Measurements from ENCODE around the gene NMNAT2. TPM values are rescaled to one million over a fixed set of nuclear protein-coding genes. Genes with fewer than 3 reads are reported as not detected.
A peak's percentile ranks its signal among the peaks of the same experiment; 100 is the strongest.

Gene NMNAT2
- total RNA-seq, 1 experiment from 2014 or later, result 4.7 TPM

DNA sequence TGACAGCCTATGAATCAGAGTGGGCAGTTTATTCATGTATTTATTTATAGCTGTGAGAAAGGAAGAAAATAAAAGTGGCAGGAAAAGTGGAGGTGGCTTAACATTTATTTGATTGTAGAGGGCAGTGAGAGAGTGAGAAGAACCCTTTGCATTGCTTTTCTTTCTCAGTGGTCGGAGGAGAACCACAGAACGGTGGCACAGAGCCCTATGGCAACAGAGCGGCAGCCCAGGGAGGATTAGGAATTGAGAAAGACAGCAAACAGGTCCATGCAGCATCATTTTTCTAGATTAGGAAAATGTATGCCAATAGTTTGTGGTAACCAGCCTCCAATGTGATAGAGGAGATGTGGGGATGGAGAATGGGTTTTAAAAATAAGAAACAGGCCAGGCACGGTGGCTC, 53.1 kb downstream of the NMNAT2 start:
- POLR2A ChIA-PET, result no interaction called here
- intact Hi-C loops (cut with micrococcal nuclease), result no loop called here
- CTCF ChIA-PET, result interaction anchor here (0.7 kb wide), 1 partner anchor 20 kb away, joined by 3 read pairs; no protein-coding TSS in a partner anchor
- Mint-ChIP-seq H3K27me3 (ENCODE audit: insufficient read depth, unreplicated experiment) (no peaks in the 10 kb centered on the region), H3K27ac (ENCODE audit: low read depth, unreplicated experiment) (no peak overlapping the region), H3K4me1 (ENCODE audit: insufficient read depth, unreplicated experiment) (peaks cover 21% of the 10 kb centered on the region), H3K9me3 (ENCODE audit: unreplicated experiment) (no peaks in the 10 kb centered on the region), H3K36me3 (ENCODE audit: insufficient read depth, unreplicated experiment) (no peaks in the 10 kb centered on the region), H3K4me3 (ENCODE audit: unreplicated experiment) (no peak overlapping the region)
- no peak for DNase-seq (ENCODE audit: unreplicated experiment)
- TF ChIP-seq, protein P1, sequence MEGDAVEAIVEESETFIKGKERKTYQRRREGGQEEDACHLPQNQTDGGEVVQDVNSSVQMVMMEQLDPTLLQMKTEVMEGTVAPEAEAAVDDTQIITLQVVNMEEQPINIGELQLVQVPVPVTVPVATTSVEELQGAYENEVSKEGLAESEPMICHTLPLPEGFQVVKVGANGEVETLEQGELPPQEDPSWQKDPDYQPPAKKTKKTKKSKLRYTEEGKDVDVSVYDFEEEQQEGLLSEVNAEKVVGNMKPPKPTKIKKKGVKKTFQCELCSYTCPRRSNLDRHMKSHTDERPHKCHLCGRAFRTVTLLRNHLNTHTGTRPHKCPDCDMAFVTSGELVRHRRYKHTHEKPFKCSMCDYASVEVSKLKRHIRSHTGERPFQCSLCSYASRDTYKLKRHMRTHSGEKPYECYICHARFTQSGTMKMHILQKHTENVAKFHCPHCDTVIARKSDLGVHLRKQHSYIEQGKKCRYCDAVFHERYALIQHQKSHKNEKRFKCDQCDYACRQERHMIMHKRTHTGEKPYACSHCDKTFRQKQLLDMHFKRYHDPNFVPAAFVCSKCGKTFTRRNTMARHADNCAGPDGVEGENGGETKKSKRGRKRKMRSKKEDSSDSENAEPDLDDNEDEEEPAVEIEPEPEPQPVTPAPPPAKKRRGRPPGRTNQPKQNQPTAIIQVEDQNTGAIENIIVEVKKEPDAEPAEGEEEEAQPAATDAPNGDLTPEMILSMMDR (IDR thresholded peaks at IDR 0.05; ENCODE audit: unreplicated experiment), result no peak
- BruUV-seq (replicated peaks), result no TSS peak

DNA sequence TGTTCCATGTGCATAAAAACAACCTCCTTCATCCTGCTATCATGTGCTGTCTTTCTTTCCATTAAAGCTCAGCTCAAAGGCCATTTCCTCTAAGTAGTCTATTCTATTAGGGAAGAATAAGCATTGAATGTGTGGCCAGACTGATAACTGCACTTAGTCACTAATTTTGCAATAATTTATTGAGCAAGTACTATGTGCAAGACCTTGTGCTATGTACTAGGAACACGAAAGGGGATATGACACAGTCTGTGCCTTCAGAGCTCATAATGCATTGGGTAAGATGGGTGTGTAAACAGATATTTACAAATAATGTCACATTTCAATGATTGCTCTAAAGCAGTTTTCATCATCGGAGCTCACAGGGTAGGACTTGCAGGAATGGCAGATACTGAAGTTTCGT, 54.2 kb downstream of the NMNAT2 start:
- intact Hi-C loops (cut with micrococcal nuclease), result no loop called here
- no peaks in the 10 kb centered on the region for H3K27me3 Mint-ChIP-seq (ENCODE audit: insufficient read depth, unreplicated experiment)
- POLR2A ChIA-PET, result interaction anchor here (0.5 to 1.0 kb wide), 3 partner anchors 11 to 338 kb away, joined by 3 to 4 read pairs (median 3); partner anchors contain the start of gene SMG7
- no peak overlapping the region for H3K4me3 Mint-ChIP-seq (ENCODE audit: unreplicated experiment)
- no peaks in the 10 kb centered on the region for H3K36me3 Mint-ChIP-seq (ENCODE audit: insufficient read depth, unreplicated experiment)
- H3K9me3 Mint-ChIP-seq (ENCODE audit: unreplicated experiment), result no peaks in the 10 kb centered on the region
- no TSS peak for BruUV-seq (replicated peaks)
- DNase-seq (ENCODE audit: unreplicated experiment), result peak; percentile 70
- CTCF ChIA-PET, result no interaction called here
- H3K27ac Mint-ChIP-seq (ENCODE audit: low read depth, unreplicated experiment), result no peak overlapping the region
- H3K4me1 Mint-ChIP-seq (ENCODE audit: insufficient read depth, unreplicated experiment), result peaks cover 21% of the 10 kb centered on the region
- TF ChIP-seq, protein P1 (IDR thresholded peaks at IDR 0.05; ENCODE audit: unreplicated experiment), result no peak

DNA sequence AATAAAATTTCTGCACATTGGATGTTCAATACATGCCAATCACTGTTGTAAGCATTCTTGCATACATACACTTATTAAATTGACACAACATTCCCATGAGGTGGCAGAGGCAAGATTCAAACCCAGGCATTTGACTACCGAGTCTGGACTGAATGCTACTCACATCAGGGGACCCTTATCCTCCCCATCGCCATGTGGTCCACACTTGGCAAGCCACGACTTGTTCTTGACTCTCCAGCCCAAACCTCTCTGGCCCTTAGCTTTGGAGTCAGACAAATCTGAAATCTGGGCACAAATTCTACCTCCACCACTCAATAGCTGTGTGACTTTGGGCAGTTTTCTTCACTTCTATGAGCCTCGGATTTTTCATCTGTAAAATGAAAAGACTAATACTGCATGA, 57.1 kb downstream of the NMNAT2 start:
- intact Hi-C loops (cut with micrococcal nuclease), result no loop called here
- no peak for DNase-seq (ENCODE audit: unreplicated experiment)
- BruUV-seq (replicated peaks), result no TSS peak
- H3K4me3 Mint-ChIP-seq (ENCODE audit: unreplicated experiment), result no peak overlapping the region
- H3K4me1 Mint-ChIP-seq (ENCODE audit: insufficient read depth, unreplicated experiment), result peaks cover 18% of the 10 kb centered on the region
- H3K36me3 Mint-ChIP-seq (ENCODE audit: insufficient read depth, unreplicated experiment), result no peaks in the 10 kb centered on the region
- H3K9me3 Mint-ChIP-seq (ENCODE audit: unreplicated experiment), result no peaks in the 10 kb centered on the region
- no peak overlapping the region for H3K27ac Mint-ChIP-seq (ENCODE audit: low read depth, unreplicated experiment)
- H3K27me3 Mint-ChIP-seq (ENCODE audit: insufficient read depth, unreplicated experiment), result no peaks in the 10 kb centered on the region
- TF ChIP-seq, protein P1 (IDR thresholded peaks at IDR 0.05; ENCODE audit: unreplicated experiment), result no peak
- ChIA-PET POLR2A (no interaction called here), CTCF (interaction anchor here (0.7 to 0.8 kb wide), 2 partner anchors 43 to 1776 kb away, joined by 3 read pairs; no protein-coding TSS in a partner anchor)

DNA sequence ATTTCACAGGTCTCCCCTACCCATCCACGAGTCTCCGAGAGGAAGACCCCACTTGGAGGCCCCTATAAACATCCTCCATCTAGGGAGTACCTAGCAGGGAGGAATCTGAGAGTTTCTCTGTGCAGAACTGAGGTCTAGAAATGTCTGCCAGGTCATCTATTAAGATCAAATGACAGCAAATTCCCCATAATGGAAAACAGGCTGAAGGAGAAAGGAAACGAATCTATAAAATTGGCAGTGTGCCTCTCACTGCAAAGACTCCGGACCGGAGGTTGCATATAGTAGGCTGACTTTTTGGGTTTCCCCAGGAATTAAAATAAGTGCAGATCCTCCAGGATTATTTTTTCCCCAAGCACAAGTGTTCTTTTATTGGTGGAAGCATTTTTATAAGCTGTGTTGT, 57.7 kb downstream of the NMNAT2 start:
- BruUV-seq (replicated peaks), result no TSS peak
- ChIA-PET CTCF (interaction anchor here (0.6 to 0.8 kb wide), 4 partner anchors 42 to 1775 kb away, joined by 3 to 6 read pairs (median 3); no protein-coding TSS in a partner anchor), POLR2A (interaction anchor here (0.5 kb wide), 1 partner anchor 144 kb away, joined by 3 read pairs; no protein-coding TSS in a partner anchor)
- no peaks in the 10 kb centered on the region for H3K27me3 Mint-ChIP-seq (ENCODE audit: insufficient read depth, unreplicated experiment)
- no peak overlapping the region for H3K27ac Mint-ChIP-seq (ENCODE audit: low read depth, unreplicated experiment)
- no peak for DNase-seq (ENCODE audit: unreplicated experiment)
- H3K4me3 Mint-ChIP-seq (ENCODE audit: unreplicated experiment), result no peak overlapping the region
- intact Hi-C loops (cut with micrococcal nuclease), result no loop called here
- TF ChIP-seq, protein P1 (IDR thresholded peaks at IDR 0.05; ENCODE audit: unreplicated experiment), result no peak
- no peaks in the 10 kb centered on the region for H3K9me3 Mint-ChIP-seq (ENCODE audit: unreplicated experiment)
- H3K36me3 Mint-ChIP-seq (ENCODE audit: insufficient read depth, unreplicated experiment), result no peaks in the 10 kb centered on the region
- H3K4me1 Mint-ChIP-seq (ENCODE audit: insufficient read depth, unreplicated experiment), result peaks cover 13% of the 10 kb centered on the region

All from MCF 10A (cell line).